GM12878 (cell line): ENCODE measurements around the gene IFT122. TPM values are rescaled to one million over a fixed set of nuclear protein-coding genes. Genes with fewer than 3 reads are reported as not detected.

Source experiments
- ATAC-seq: fragments of 200-7000 bp; cut with Tn5 transposase; 3 replicates; pipeline ENCODE4 v1.9.1; 2020; ENCODE audit warnings: mild to moderate bottlenecking, moderate library complexity
- BruUV-seq: library from RNA; stranded (reverse); fragments of 400-500 nt; replicated peaks from 2 replicates; lab custom pipeline; 2021; lab: Mats Ljungman, UMichigan
- CTCF ChIA-PET: fragments of 300-600 bp; sonication (Branson Sonifier 250); formaldehyde crosslinking; extraction: SDS; loops from one replicate; lab custom pipeline; 2021; ENCODE audit warnings: inconsistent platforms; lab: Yijun Ruan, JAX
- POLR2A ChIA-PET: fragments of 350-600 bp; formaldehyde crosslinking; extraction: SDS; loops from one replicate; lab custom pipeline; 2021; ENCODE audit warnings: inconsistent platforms; lab: Charles Lee
- RAD21 ChIA-PET: fragments of 300-600 bp; sonication (Branson Sonifier 250); formaldehyde crosslinking; loops from one replicate; lab custom pipeline; 2023; ENCODE audit warnings: antibody characterized with exemption; ENCODE audit not compliant: unreplicated experiment; lab: Charles Lee
- SMC1A ChIA-PET: fragments of 300-600 bp; sonication (Branson Sonifier 250); formaldehyde crosslinking; loops from one replicate; lab custom pipeline; 2023; ENCODE audit not compliant: unreplicated experiment, uncharacterized antibody; lab: Charles Lee
- DNase-seq: peaks from one replicate; pipeline ENCODE4 v3.0.0-alpha.2; 2011; ENCODE audit warnings: low read depth, low spot score
- FAIRE-seq: peaks from 3 replicates; lab custom pipeline; 2011; peaks lifted over from hg19 to GRCh38; lab: Jason Lieb, UNC
- H2AFZ ChIP-seq: 2 replicates; pipeline ENCODE4 v1.6.0; 2011; ENCODE audit warnings: low read depth, low read length, control low read depth; ENCODE audit not compliant: control insufficient read depth
- H3K27ac ChIP-seq: 2 replicates; pipeline ENCODE4 v1.5.1; 2011; ENCODE audit warnings: control low read depth; ENCODE audit not compliant: control insufficient read depth, insufficient read depth
- H3K27me3 ChIP-seq, 2 experiments: replicated peaks in 1 of 2; 2 replicates each; pipeline versions ENCODE4 v1.6.0 to v1.6.1; 2011; ENCODE audit warnings: low read length in 1 of 2; ENCODE audit not compliant: control insufficient read depth in 2 of 2, insufficient read depth in 2 of 2
- H3K36me3 ChIP-seq, 2 experiments: 2 replicates each; pipeline ENCODE4 v1.5.1; 2011; ENCODE audit warnings: low read length in 1 of 2; ENCODE audit not compliant: control insufficient read depth in 2 of 2, insufficient read depth in 2 of 2
- H3K4me1 ChIP-seq: 2 replicates; pipeline ENCODE4 v1.6.1; 2011; ENCODE audit warnings: mild to moderate bottlenecking, low read length, moderate library complexity, mixed read lengths; ENCODE audit not compliant: control insufficient read depth, insufficient read depth
- H3K4me2 ChIP-seq: 2 replicates; pipeline ENCODE4 v1.6.0; 2011; ENCODE audit warnings: control low read depth; ENCODE audit not compliant: control insufficient read depth, insufficient read depth
- H3K4me3 ChIP-seq: fragments of 200-600 bp; sonication (generic); 2 replicates; pipeline ENCODE4 v1.5.1; 2016
- H3K79me2 ChIP-seq: 2 replicates; pipeline ENCODE4 v1.6.0; 2011; ENCODE audit warnings: low read length; ENCODE audit not compliant: control insufficient read depth, insufficient read depth
- H3K9ac ChIP-seq: 2 replicates; pipeline ENCODE4 v1.8.0; 2011; ENCODE audit warnings: low read length, control low read depth, mixed read lengths; ENCODE audit not compliant: control insufficient read depth, insufficient read depth
- H3K9me3 ChIP-seq: replicated peaks from 3 replicates; pipeline ENCODE4 v1.5.1; 2011; ENCODE audit warnings: mild to moderate bottlenecking, low read length; ENCODE audit not compliant: control insufficient read depth, insufficient read depth
- H4K20me1 ChIP-seq: 2 replicates; pipeline ENCODE4 v1.6.0; 2011; ENCODE audit not compliant: control insufficient read depth, insufficient read depth
- ATF2 ChIP-seq: IDR thresholded peaks from 2 replicates; pipeline ENCODE4 v1.6.1; 2012; ENCODE audit warnings: low read length, inconsistent platforms
- BCL11A ChIP-seq: IDR thresholded peaks from 2 replicates; pipeline ENCODE4 v1.6.1; 2011; ENCODE audit warnings: low read depth, low read length
- E2F4 ChIP-seq: IDR thresholded peaks from 2 replicates; pipeline ENCODE4 v1.6.1; 2012; ENCODE audit warnings: low read depth, low read length, improper control_type of control experiment
- EED ChIP-seq: sonication (generic); IDR thresholded peaks from 2 replicates; pipeline ENCODE4 v1.6.1; 2016; ENCODE audit warnings: antibody characterized with exemption, low read depth
- EP300 ChIP-seq, 2 experiments: fragments of 150-350 bp in 1 of 2; IDR thresholded peaks; 2 replicates each; pipeline ENCODE4 v1.6.1; 2011 to 2012; ENCODE audit warnings: low read depth in 2 of 2, low read length in 2 of 2, borderline replicate concordance in 1 of 2, improper control_type of control experiment in 1 of 2, inconsistent platforms in 1 of 2; ENCODE audit not compliant: control insufficient read depth in 1 of 2
- HDAC6 ChIP-seq: fragments of 200-600 bp; sonication (generic); IDR thresholded peaks from one replicate; pipeline ENCODE4 v1.8.0; 2017; ENCODE audit warnings: antibody characterized with exemption; ENCODE audit not compliant: unreplicated experiment
- NR2F1 ChIP-seq: fragments of 450-650 bp; conservative IDR thresholded peaks from 2 replicates; pipeline ENCODE4 v1.6.1; 2017; ENCODE audit warnings: mild to moderate bottlenecking
- SMC3 ChIP-seq: IDR thresholded peaks from 2 replicates; pipeline ENCODE4 v1.6.1; 2011; ENCODE audit warnings: low read length, improper control_type of control experiment, borderline replicate concordance
- SREBF2 ChIP-seq: IDR thresholded peaks from 2 replicates; pipeline ENCODE4 v1.6.1; 2012; ENCODE audit warnings: mild to moderate bottlenecking, low read length
- TCF7 ChIP-seq: IDR thresholded peaks from 2 replicates; pipeline ENCODE4 v1.6.1; 2014; ENCODE audit warnings: antibody characterized with exemption, borderline replicate concordance
- USF2 ChIP-seq: IDR thresholded peaks from 2 replicates; pipeline ENCODE4 v1.6.1; 2011; ENCODE audit warnings: low read depth, low read length, improper control_type of control experiment, borderline replicate concordance
- WRNIP1 ChIP-seq: IDR thresholded peaks from 2 replicates; pipeline ENCODE4 v1.6.1; 2011; ENCODE audit warnings: low read depth, low read length, improper control_type of control experiment, borderline replicate concordance
- WGBS: methylation state at CpG from one replicate; pipeline ENCODE4 v1.1.6; 2016; ENCODE audit warnings: low lambda C conversion rate; ENCODE audit not compliant: insufficient replicate concordance, insufficient coverage; ENCODE audit errors: missing lambda C conversion rate; 5-methylcytosine and 5-hydroxymethylcytosine counted together
- in situ Hi-C: fragments of 300-500 bp; cut with MboI; formaldehyde crosslinking; loops from 9 replicates; pipeline ENCODE4 v1.14.3; 2018; ENCODE audit warnings: mixed read lengths
- intact Hi-C: fragments of 100-400 bp; cut with micrococcal nuclease; formaldehyde crosslinking; loops from one replicate; pipeline ENCODE4 v1.14.2; 2022; ENCODE audit not compliant: unreplicated experiment
- polyA plus RNA-seq, 11 experiments: library from polyadenylated mRNA; depleted of rRNA in 4 of 11; unstranded in 6 of 11; stranded (reverse) in 5 of 11; fragments of >200 nt; fragmentation: Nextera tagmentation in 4 of 11; fragmentation: Illumina TruSeq in 1 of 11; extraction: Ambion mirVana in 4 of 11; extraction: Trizol in 1 of 11; gene quantifications; 1 replicate in 1 of 11; 2 replicates in 10 of 11; pipeline versions ENCODE4 v1.2.1 to v1.2.3, GENCODE V29; 2011 to 2016; ENCODE audit warnings: inconsistent platforms in 2 of 11, missing spikeins in 2 of 11, low read depth in 1 of 11
- total RNA-seq, 4 experiments: library from RNA; depleted of rRNA in 3 of 4; stranded (reverse); fragments of >200 nt in 3 of 4; fragmentation: Illumina TruSeq in 1 of 4; extraction: Trizol in 1 of 4; gene quantifications; 2 replicates each; pipeline versions ENCODE4 v1.2.1 to v1.2.3, GENCODE V29; 2013 to 2021

The IFT122 gene
- total and polyA plus RNA-seq, 10 of the 15 experiments (the other 5 are each of a cell fraction or from before 2014, with no cell fraction given), result 1.8 to 19.2 (median 8.4) TPM

- no peak for ATAC-seq
- no peaks in the 10 kb centered on the region for H3K4me1 ChIP-seq
Observed at GRCh38 chr3:129517516-129517915, 77.5 kb downstream of the IFT122 start.

GRCh38 chr3:129518038-129518561, 78.1 kb downstream of the IFT122 start:
- no peak for FAIRE-seq
- H3K4me1 ChIP-seq, result no peaks in the 10 kb centered on the region
- POLR2A ChIA-PET, result no interaction called here
- no peaks in the 10 kb centered on the region for H3K9me3 ChIP-seq
- H3K27ac ChIP-seq, result no peak overlapping the region
- no peak for ATAC-seq
- H3K4me3 ChIP-seq, result no peak overlapping the region
- no peak overlapping the region for H2AFZ ChIP-seq
- no peak overlapping the region for H3K4me2 ChIP-seq
- RAD21 ChIA-PET, result no interaction called here
- WGBS, result 68% methylated on average over 8 of the region's 8 CpGs
- no peaks in the 10 kb centered on the region; a peak in 1 of 4 replicates for H3K36me3 ChIP-seq
- no peak overlapping the region for H3K9ac ChIP-seq
- H3K27me3 ChIP-seq, result no peaks in the 10 kb centered on the region
- in situ Hi-C loops (no loop called here), intact Hi-C loops (no loop called here)
- no peaks in the 10 kb centered on the region for H3K79me2 ChIP-seq
- H4K20me1 ChIP-seq, result no peaks in the 10 kb centered on the region
- no TSS peak for BruUV-seq
- SMC1A ChIA-PET, result interaction anchor here (0.9 kb wide), 1 partner anchor 9 kb away, joined by 3 read pairs; no protein-coding TSS in a partner anchor
- CTCF ChIA-PET, result no interaction called here
- DNase-seq, result no peak
- TF ChIP-seq HDAC6 (no peak), SREBF2 (no peak), EED (no peak), TCF7 (no peak), EP300 (IDR thresholded peaks at IDR 0.05; ENCODE audit: borderline replicate concordance in 1 of 2, control insufficient read depth in 1 of 2, low read depth in 2 of 2, low read length in 2 of 2) (no peak), NR2F1 (no peak), BCL11A (no peak), ATF2 (no peak), USF2 (no peak), SMC3 (no peak), E2F4 (no peak)

More at GRCh38 chr3:129517516-129517915, 77.5 kb downstream of the IFT122 start:
- in situ Hi-C loops (no loop called here), intact Hi-C loops (no loop called here)
- Histone ChIP-seq H3K4me2 (no peak overlapping the region), H3K4me3 (no peak overlapping the region), H2AFZ (no peak overlapping the region), H3K9me3 (no peaks in the 10 kb centered on the region), H4K20me1 (no peaks in the 10 kb centered on the region), H3K79me2 (no peaks in the 10 kb centered on the region), H3K27ac (no peak overlapping the region), H3K36me3 (no peaks in the 10 kb centered on the region; a peak in 1 of 4 replicates), H3K27me3 (no peaks in the 10 kb centered on the region), H3K9ac (no peak overlapping the region)
- FAIRE-seq (no peak), DNase-seq (no peak)
- TF ChIP-seq USF2 (no peak), WRNIP1 (no peak)
- RAD21 ChIA-PET, result no interaction called here
- 74% methylated on average over 7 of the region's 7 CpGs for WGBS
- CTCF ChIA-PET, result no interaction called here
- no TSS peak for BruUV-seq
- POLR2A ChIA-PET, result no interaction called here
- SMC1A ChIA-PET, result interaction anchor here (0.9 kb wide), 1 partner anchor 9 kb away, joined by 3 read pairs; no protein-coding TSS in a partner anchor
